Ascending aorta (tissue), 2 donors: ENCODE results near the gene CATSPERD. TPM values are rescaled to one million over a fixed set of nuclear protein-coding genes. Genes with fewer than 3 reads are reported as not detected.
A peak's percentile ranks its signal among the peaks of the same experiment; 100 is the strongest.

ENCODE experiments used
- DNase-seq, 2 donors: peaks; one replicate each; pipeline ENCODE4 v3.0.0-alpha.2; 2019; ENCODE audit warnings: low spot score in 2 of 2
- H3K27ac ChIP-seq, 2 donors: fragments of 200-600 bp; sonication (generic); one replicate each; pipeline ENCODE4 v1.5.1; 2016 to 2017; ENCODE audit warnings: mild to moderate bottlenecking in 1 of 2
- H3K27me3 ChIP-seq: fragments of 200-600 bp; sonication (generic); one replicate; pipeline ENCODE4 v1.5.1; 2017
- H3K36me3 ChIP-seq, 2 donors: fragments of 200-600 bp; sonication (generic); one replicate each; pipeline ENCODE4 v1.5.1; 2016
- H3K4me1 ChIP-seq, 2 donors: fragments of 200-600 bp; sonication (generic); one replicate each; pipeline ENCODE4 v1.5.1; 2016 to 2017; ENCODE audit warnings: mild to moderate bottlenecking in 1 of 2
- H3K4me3 ChIP-seq, 2 donors: fragments of 200-600 bp; sonication (generic); one replicate each; pipeline ENCODE4 v1.5.1; 2016 to 2017; ENCODE audit warnings: mild to moderate bottlenecking in 1 of 2
- H3K9me3 ChIP-seq, 2 donors: fragments of 200-600 bp; sonication (generic); one replicate each; pipeline ENCODE4 v1.5.1; 2016
- CTCF ChIP-seq, 3 experiments: fragments of 200-600 bp in 2 of 3; fragments of 450-650 bp in 1 of 3; sonication (generic) in 2 of 3; IDR thresholded peaks; one replicate each; pipeline ENCODE4 v1.5.1; 2016 to 2019; ENCODE audit warnings: antibody characterized with exemption in 3 of 3, mild to moderate bottlenecking in 1 of 3, moderate library complexity in 1 of 3
- intact Hi-C: fragments of 100-400 bp; cut with DNase I; formaldehyde crosslinking; loops from one replicate; pipeline ENCODE4 v1.15.1; 2023
- total RNA-seq: library from RNA; depleted of rRNA; stranded (reverse); fragments of >200 nt; gene quantifications from one replicate; pipeline ENCODE4 v1.1.0, GENCODE V29; 2016

Gene CATSPERD
- total RNA-seq, 1 donor from 2014 or later, result not detected

- Histone ChIP-seq H3K27ac (no peak overlapping the region), H3K4me3 (no peak overlapping the region), H3K9me3 (no peaks in the 10 kb centered on the region), H3K4me1 (peaks cover 3% of the 10 kb centered on the region in 2 donors), H3K27me3 (peaks cover 14% of the 10 kb centered on the region), H3K36me3 (no peaks in the 10 kb centered on the region)
- no peak for DNase-seq
- intact Hi-C loops, result loop anchor here (10.0 kb wide), 1 partner anchor 224 kb away; no protein-coding TSS in a partner anchor
- TF ChIP-seq CTCF (IDR thresholded peaks at IDR 0.05), result no peak
These were observed 80.2 kb downstream of the CATSPERD start for GRCh38 chr19:5800361-5801270.

GRCh38 chr19:5801796-5802619 lies 81.6 kb downstream of the CATSPERD start:
- H3K4me3 ChIP-seq, result no peak overlapping the region
- intact Hi-C loops, result loop anchor here (10.0 kb wide), 1 partner anchor 223 kb away; no protein-coding TSS in a partner anchor
- DNase-seq, result no peak
- TF ChIP-seq CTCF (IDR thresholded peaks at IDR 0.05), result no peak
- peaks cover 16% of the 10 kb centered on the region for H3K27me3 ChIP-seq
- no peaks in the 10 kb centered on the region for H3K36me3 ChIP-seq
- H3K4me1 ChIP-seq, result peaks cover 3% of the 10 kb centered on the region in 2 donors
- H3K27ac ChIP-seq, result no peak overlapping the region
- H3K9me3 ChIP-seq, result no peaks in the 10 kb centered on the region

- DNase-seq, result no peak
- Histone ChIP-seq H3K36me3 (no peaks in the 10 kb centered on the region), H3K9me3 (no peaks in the 10 kb centered on the region), H3K4me1 (peaks cover 3% of the 10 kb centered on the region in 2 donors), H3K4me3 (peak overlapping the region; percentile 25 to 49), H3K27ac (no peak overlapping the region), H3K27me3 (peaks cover 16% of the 10 kb centered on the region)
- TF ChIP-seq CTCF (IDR thresholded peaks at IDR 0.05), result no peak
- intact Hi-C loops, result loop anchor here (10.0 kb wide), 1 partner anchor 221 kb away; no protein-coding TSS in a partner anchor
These were observed 83.0 kb downstream of the CATSPERD start for GRCh38 chr19:5803441-5803751.

- Histone ChIP-seq H3K4me3 (peak overlapping the region; percentile 25 to 49), H3K4me1 (peaks cover 3% of the 10 kb centered on the region in 2 donors), H3K36me3 (no peaks in the 10 kb centered on the region), H3K27me3 (peaks cover 16% of the 10 kb centered on the region), H3K27ac (no peak overlapping the region), H3K9me3 (no peaks in the 10 kb centered on the region)
- peak; percentile 25 to 84 for DNase-seq
- intact Hi-C loops, result loop anchor here (1.0 to 10.0 kb wide), 2 partner anchors 99 to 221 kb away; partner anchors contain the start of gene NDUFA11
- peak; percentile 71 to 84 (median 79) for TF ChIP-seq CTCF (IDR thresholded peaks at IDR 0.05)
These were observed 83.5 kb downstream of the CATSPERD start for GRCh38 chr19:5803752-5804515.
